Activated CD8-positive, alpha-beta memory T cell treated with anti-CD3 and anti-CD28 coated beads, Interleukin-2, amount 50 U/mL, for 1 hour (primary cell): ENCODE results near the gene CHN2.

Experiments used
- DNase-seq: peaks from one replicate; pipeline ENCODE4 v3.0.0-alpha.2; 2020; ENCODE audit errors: extremely low read depth

Gene CHN2

GRCh38 chr7:29362380-29362779 is 167.8 kb downstream of the CHN2 start:
- DNase-seq: no peak

GRCh38 chr7:29363636-29364425 is 169.3 kb downstream of the CHN2 start:
- no peak for DNase-seq

- no peak for DNase-seq
Measured at GRCh38 chr7:29364661-29365060, 170.1 kb downstream of the CHN2 start.

GRCh38 chr7:29365423-29365822 is 170.8 kb downstream of the CHN2 start:
- no peak for DNase-seq

- DNase-seq: no peak
Measured at GRCh38 chr7:29367784-29368183, 173.2 kb downstream of the CHN2 start.

GRCh38 chr7:29369909-29370488 is 175.4 kb downstream of the CHN2 start:
- no peak for DNase-seq

- no peak for DNase-seq
Measured at GRCh38 chr7:29370531-29371314, 176.1 kb downstream of the CHN2 start.

GRCh38 chr7:29371472-29371871 is 176.9 kb downstream of the CHN2 start:
- no peak for DNase-seq

- no peak for DNase-seq
Measured at GRCh38 chr7:29372351-29373090, 177.9 kb downstream of the CHN2 start.

- DNase-seq: no peak
Measured at GRCh38 chr7:29375641-29376562, 181.3 kb downstream of the CHN2 start.

- no peak for DNase-seq
Measured at GRCh38 chr7:29377718-29378117, 183.1 kb downstream of the CHN2 start.

GRCh38 chr7:29379551-29379950 is 185.0 kb downstream of the CHN2 start:
- no peak for DNase-seq

- no peak for DNase-seq
Measured at GRCh38 chr7:29381206-29382094, 186.9 kb downstream of the CHN2 start.

GRCh38 chr7:29384277-29384676 is 189.7 kb downstream of the CHN2 start:
- no peak for DNase-seq

- DNase-seq: no peak
Measured at GRCh38 chr7:29385214-29385814, 190.7 kb downstream of the CHN2 start.

- DNase-seq: no peak
Measured at GRCh38 chr7:29386196-29386765, 191.7 kb downstream of the CHN2 start.

GRCh38 chr7:29391262-29391661 is 196.7 kb downstream of the CHN2 start:
- no peak for DNase-seq

GRCh38 chr7:29394321-29394720 is 199.7 kb downstream of the CHN2 start:
- DNase-seq: no peak

- DNase-seq: no peak
Measured at GRCh38 chr7:29396563-29396962, 202.0 kb downstream of the CHN2 start.
